K562 (cell line): Measurements from ENCODE around the gene FAM187B. TPM values are rescaled to one million over a fixed set of nuclear protein-coding genes. Genes with fewer than 3 reads are reported as not detected.
A peak's percentile ranks its signal among the peaks of the same experiment; 100 is the strongest.

Experiments
- CEBPB ChIP-seq: fragments of 450-650 bp; IDR thresholded peaks from 2 replicates; pipeline ENCODE4 v1.6.1; 2016; ENCODE audit warnings: missing genetic modification characterization, missing compliant biosample characterization
- HIVEP1 ChIP-seq: fragments of 250-450 bp; sonication (Bioruptor Pico); IDR thresholded peaks from 2 replicates; pipeline ENCODE4 v1.4.0; 2020; ENCODE audit warnings: mild to moderate bottlenecking
- RBBP5 ChIP-seq: fragments of 200-600 bp; sonication (generic); IDR thresholded peaks from 2 replicates; pipeline ENCODE4 v1.6.1; 2012; ENCODE audit warnings: borderline replicate concordance, mild to moderate bottlenecking, low read length, control low read depth, inconsistent platforms; ENCODE audit not compliant: insufficient read depth, poor library complexity, severe bottlenecking
- RBM17 ChIP-seq: fragments of 200-400 bp; formaldehyde crosslinking; IDR thresholded peaks from 2 replicates; pipeline ENCODE4 v1.6.1; 2017; ENCODE audit warnings: low read depth, mild to moderate bottlenecking, low read length, borderline replicate concordance
- RREB1 ChIP-seq: fragments of 250-450 bp; sonication (Bioruptor Pico); IDR thresholded peaks from 2 replicates; pipeline ENCODE4 v1.4.0; 2020
- ZNF507 ChIP-seq: conservative IDR thresholded peaks from 2 replicates; pipeline ENCODE4 v1.6.1; 2017; ENCODE audit warnings: missing genetic modification characterization, missing compliant biosample characterization
- polyA plus RNA-seq, 8 experiments: library from polyadenylated mRNA; depleted of rRNA in 4 of 8; stranded (reverse) in 5 of 8; unstranded in 3 of 8; fragments of >200 nt; fragmentation: Nextera tagmentation in 2 of 8; fragmentation: Illumina TruSeq in 1 of 8; extraction: Ambion mirVana in 2 of 8; extraction: Trizol in 1 of 8; gene quantifications; 2 replicates each; pipeline versions ENCODE4 v1.2.1 to v1.2.3, GENCODE V29; 2011 to 2014; ENCODE audit warnings: inconsistent platforms in 1 of 8, missing spikeins in 1 of 8
- total RNA-seq, 7 experiments: library from RNA; depleted of rRNA in 6 of 7; stranded (reverse); fragments of >200 nt in 6 of 7; fragmentation: Illumina TruSeq in 2 of 7; extraction: Trizol in 2 of 7; gene quantifications; 2 replicates each; pipeline versions ENCODE4 v1.2.1 to v1.2.3, GENCODE V29; 2011 to 2021; ENCODE audit warnings: low replicate concordance in 1 of 7
- TF ChIP-seq, protein P1 (sequence below): sonication (generic); IDR thresholded peaks from 2 replicates; pipeline ENCODE4 v1.6.1; 2016
- TF ChIP-seq, protein P2 (sequence below), 2 experiments: fragments of 450-650 bp; IDR thresholded peaks; 2 replicates each; pipeline ENCODE4 v1.6.1; 2018; ENCODE audit warnings: mild to moderate bottlenecking in 2 of 2, low read depth in 1 of 2; ENCODE audit not compliant: partially characterized antibody in 2 of 2
- TF ChIP-seq, protein P3 (sequence below): fragments of 200-800 bp; sonication (Bioruptor generic); IDR thresholded peaks from 2 replicates; pipeline ENCODE4 v1.6.1; 2017; ENCODE audit warnings: missing genetic modification characterization, missing compliant biosample characterization
- TF ChIP-seq, protein P4 (sequence below), 2 experiments: fragments of 200-800 bp in 1 of 2; sonication (Bioruptor generic) in 1 of 2; sonication (generic) in 1 of 2; formaldehyde crosslinking in 1 of 2; IDR thresholded peaks in 1 of 2; conservative IDR thresholded peaks in 1 of 2; 2 replicates each; pipeline versions ENCODE4 v1.5.0 to v1.6.1; 2016 to 2020; ENCODE audit warnings: missing compliant biosample characterization in 1 of 2, missing genetic modification characterization in 1 of 2, missing genetic modification reagents in 1 of 2

The FAM187B gene
- total and polyA plus RNA-seq, 9 of the 15 experiments (the other 6 are each of a cell fraction or from before 2014, with no cell fraction given) = 0.04 to 0.09 TPM; not detected in 7

DNA sequence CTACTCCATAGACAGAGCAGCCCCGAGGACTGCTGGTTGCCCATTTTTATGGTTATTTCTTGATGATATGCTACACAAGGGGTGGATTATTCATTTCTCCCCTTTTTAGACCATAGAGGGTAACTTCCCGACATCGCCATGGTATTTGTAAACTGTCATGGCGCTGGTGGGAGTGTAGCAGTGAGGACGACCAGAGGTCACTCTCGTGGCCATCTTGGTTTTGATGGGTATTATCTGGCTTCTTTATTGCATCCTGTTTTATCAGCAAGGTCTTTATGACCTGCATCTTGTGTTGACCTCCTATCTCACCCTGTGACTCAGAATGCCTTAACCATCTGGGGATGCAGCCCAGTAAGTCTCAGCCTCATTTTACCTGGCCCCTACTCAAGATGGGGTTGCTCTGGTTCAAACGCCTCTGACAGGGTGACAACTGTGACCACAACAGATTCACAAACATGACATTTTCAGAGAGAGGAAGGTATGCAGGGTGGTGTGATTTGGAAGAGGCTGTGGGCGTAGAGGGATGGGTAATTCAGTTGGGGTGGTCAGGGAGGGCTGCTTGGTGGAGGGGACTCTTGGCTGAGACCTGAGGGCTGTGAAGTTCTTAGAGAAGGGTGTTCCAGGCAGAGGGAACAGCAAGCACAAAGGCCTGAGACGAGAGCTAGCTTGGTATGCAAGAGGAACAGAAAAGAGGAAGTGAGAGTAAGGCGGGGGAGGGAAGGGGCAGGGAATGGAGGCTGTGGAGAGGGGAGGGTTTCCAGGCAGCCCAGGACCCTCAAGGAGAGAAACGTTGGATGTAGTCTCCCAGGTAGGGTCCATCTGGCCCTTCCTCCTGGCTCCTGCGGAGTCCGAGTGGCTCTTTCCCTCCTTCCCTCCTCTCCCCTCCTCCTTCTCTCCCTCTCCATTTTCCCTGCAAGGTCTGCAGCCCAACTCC lies 23.5 kb downstream of the FAM187B start (continued):
- TF ChIP-seq, protein P1, sequence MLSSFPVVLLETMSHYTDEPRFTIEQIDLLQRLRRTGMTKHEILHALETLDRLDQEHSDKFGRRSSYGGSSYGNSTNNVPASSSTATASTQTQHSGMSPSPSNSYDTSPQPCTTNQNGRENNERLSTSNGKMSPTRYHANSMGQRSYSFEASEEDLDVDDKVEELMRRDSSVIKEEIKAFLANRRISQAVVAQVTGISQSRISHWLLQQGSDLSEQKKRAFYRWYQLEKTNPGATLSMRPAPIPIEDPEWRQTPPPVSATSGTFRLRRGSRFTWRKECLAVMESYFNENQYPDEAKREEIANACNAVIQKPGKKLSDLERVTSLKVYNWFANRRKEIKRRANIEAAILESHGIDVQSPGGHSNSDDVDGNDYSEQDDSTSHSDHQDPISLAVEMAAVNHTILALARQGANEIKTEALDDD = 0 out of 2 replicates have a peak, but pooled peaks have one; percentile 15
- TF ChIP-seq ZNF507 (tag) = peak; percentile 23; the same call in 1 of the 2 replicates
- TF ChIP-seq CEBPB (tag) = peak; percentile 45; the same call in 1 of the 2 replicates
- TF ChIP-seq HIVEP1 = peak; percentile 94
- TF ChIP-seq, protein P2, sequence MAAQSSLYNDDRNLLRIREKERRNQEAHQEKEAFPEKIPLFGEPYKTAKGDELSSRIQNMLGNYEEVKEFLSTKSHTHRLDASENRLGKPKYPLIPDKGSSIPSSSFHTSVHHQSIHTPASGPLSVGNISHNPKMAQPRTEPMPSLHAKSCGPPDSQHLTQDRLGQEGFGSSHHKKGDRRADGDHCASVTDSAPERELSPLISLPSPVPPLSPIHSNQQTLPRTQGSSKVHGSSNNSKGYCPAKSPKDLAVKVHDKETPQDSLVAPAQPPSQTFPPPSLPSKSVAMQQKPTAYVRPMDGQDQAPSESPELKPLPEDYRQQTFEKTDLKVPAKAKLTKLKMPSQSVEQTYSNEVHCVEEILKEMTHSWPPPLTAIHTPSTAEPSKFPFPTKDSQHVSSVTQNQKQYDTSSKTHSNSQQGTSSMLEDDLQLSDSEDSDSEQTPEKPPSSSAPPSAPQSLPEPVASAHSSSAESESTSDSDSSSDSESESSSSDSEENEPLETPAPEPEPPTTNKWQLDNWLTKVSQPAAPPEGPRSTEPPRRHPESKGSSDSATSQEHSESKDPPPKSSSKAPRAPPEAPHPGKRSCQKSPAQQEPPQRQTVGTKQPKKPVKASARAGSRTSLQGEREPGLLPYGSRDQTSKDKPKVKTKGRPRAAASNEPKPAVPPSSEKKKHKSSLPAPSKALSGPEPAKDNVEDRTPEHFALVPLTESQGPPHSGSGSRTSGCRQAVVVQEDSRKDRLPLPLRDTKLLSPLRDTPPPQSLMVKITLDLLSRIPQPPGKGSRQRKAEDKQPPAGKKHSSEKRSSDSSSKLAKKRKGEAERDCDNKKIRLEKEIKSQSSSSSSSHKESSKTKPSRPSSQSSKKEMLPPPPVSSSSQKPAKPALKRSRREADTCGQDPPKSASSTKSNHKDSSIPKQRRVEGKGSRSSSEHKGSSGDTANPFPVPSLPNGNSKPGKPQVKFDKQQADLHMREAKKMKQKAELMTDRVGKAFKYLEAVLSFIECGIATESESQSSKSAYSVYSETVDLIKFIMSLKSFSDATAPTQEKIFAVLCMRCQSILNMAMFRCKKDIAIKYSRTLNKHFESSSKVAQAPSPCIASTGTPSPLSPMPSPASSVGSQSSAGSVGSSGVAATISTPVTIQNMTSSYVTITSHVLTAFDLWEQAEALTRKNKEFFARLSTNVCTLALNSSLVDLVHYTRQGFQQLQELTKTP (IDR thresholded peaks at IDR 0.05; ENCODE audit: low read depth in 1 of 2, partially characterized antibody in 2 of 2) = peak in 1 of 2 experiments; percentile 79
- TF ChIP-seq, protein P3, sequence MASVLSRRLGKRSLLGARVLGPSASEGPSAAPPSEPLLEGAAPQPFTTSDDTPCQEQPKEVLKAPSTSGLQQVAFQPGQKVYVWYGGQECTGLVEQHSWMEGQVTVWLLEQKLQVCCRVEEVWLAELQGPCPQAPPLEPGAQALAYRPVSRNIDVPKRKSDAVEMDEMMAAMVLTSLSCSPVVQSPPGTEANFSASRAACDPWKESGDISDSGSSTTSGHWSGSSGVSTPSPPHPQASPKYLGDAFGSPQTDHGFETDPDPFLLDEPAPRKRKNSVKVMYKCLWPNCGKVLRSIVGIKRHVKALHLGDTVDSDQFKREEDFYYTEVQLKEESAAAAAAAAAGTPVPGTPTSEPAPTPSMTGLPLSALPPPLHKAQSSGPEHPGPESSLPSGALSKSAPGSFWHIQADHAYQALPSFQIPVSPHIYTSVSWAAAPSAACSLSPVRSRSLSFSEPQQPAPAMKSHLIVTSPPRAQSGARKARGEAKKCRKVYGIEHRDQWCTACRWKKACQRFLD (CRISPR knock-in tag) = peak; percentile 98
- TF ChIP-seq, protein P4, sequence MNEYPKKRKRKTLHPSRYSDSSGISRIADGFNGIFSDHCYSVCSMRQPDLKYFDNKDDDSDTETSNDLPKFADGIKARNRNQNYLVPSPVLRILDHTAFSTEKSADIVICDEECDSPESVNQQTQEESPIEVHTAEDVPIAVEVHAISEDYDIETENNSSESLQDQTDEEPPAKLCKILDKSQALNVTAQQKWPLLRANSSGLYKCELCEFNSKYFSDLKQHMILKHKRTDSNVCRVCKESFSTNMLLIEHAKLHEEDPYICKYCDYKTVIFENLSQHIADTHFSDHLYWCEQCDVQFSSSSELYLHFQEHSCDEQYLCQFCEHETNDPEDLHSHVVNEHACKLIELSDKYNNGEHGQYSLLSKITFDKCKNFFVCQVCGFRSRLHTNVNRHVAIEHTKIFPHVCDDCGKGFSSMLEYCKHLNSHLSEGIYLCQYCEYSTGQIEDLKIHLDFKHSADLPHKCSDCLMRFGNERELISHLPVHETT (CRISPR knock-in tag; conservative IDR thresholded peaks at IDR 0.05 in 1 of 2, IDR thresholded peaks at IDR 0.05 in 1 of 2) = peak in 1 of 2 experiments; percentile 97; a peak in 2 of 4 replicates
- peak; percentile 40 for TF ChIP-seq RBBP5
- TF ChIP-seq RBM17 = no peak
- peak; percentile 97 for TF ChIP-seq RREB1
